MM.1S (cell line): ENCODE results near the gene AMIGO2.

Experiments
- DNase-seq: peaks from one replicate; pipeline ENCODE4 v3.0.0-alpha.2; 2015
- H2AFZ ChIP-seq: fragments of 300-600 bp; sonication (generic); 2 replicates; pipeline ENCODE4 v1.6.0; 2016; ENCODE audit warnings: antibody characterized with exemption, low read length
- H3F3A ChIP-seq: fragments of 300-600 bp; sonication (generic); 2 replicates; pipeline ENCODE4 v1.6.1; 2016; ENCODE audit warnings: mild to moderate bottlenecking, antibody characterized with exemption, low read length, moderate library complexity, mixed read lengths; ENCODE audit not compliant: insufficient read depth
- H3K27ac ChIP-seq: fragments of 300-600 bp; sonication (generic); 2 replicates; pipeline ENCODE4 v1.5.1; 2016; ENCODE audit warnings: mild to moderate bottlenecking, low read length
- H3K27me3 ChIP-seq: fragments of 300-600 bp; sonication (generic); replicated peaks from 2 replicates; pipeline ENCODE4 v1.6.0; 2016; ENCODE audit warnings: low read length; ENCODE audit not compliant: insufficient read depth
- H3K36me3 ChIP-seq: fragments of 300-600 bp; sonication (generic); replicated peaks from 2 replicates; pipeline ENCODE4 v1.6.1; 2016; ENCODE audit warnings: mild to moderate bottlenecking, low read length, mixed read lengths; ENCODE audit not compliant: insufficient read depth
- H3K4me1 ChIP-seq: fragments of 300-600 bp; sonication (generic); 2 replicates; pipeline ENCODE4 v1.6.1; 2016; ENCODE audit warnings: low read length, mixed read lengths
- H3K4me2 ChIP-seq: fragments of 300-600 bp; sonication (generic); 2 replicates; pipeline ENCODE4 v1.6.0; 2016; ENCODE audit warnings: low read depth, low read length
- H3K4me3 ChIP-seq: fragments of 300-600 bp; sonication (generic); 2 replicates; pipeline ENCODE4 v1.5.1; 2016; ENCODE audit warnings: low read length, mixed read lengths
- H3K79me2 ChIP-seq: fragments of 300-600 bp; sonication (generic); 2 replicates; pipeline ENCODE4 v1.6.1; 2016; ENCODE audit warnings: mixed run types, low read length, mixed read lengths
- H3K9ac ChIP-seq: fragments of 300-600 bp; sonication (generic); 2 replicates; pipeline ENCODE4 v1.6.1; 2016; ENCODE audit warnings: low read length, mixed read lengths
- H3K9me2 ChIP-seq: fragments of 300-600 bp; sonication (generic); replicated peaks from 2 replicates; pipeline ENCODE4 v1.6.1; 2016; ENCODE audit warnings: mild to moderate bottlenecking, low read length, mixed read lengths; ENCODE audit not compliant: insufficient read depth
- H3K9me3 ChIP-seq: fragments of 300-600 bp; sonication (generic); replicated peaks from 2 replicates; pipeline ENCODE4 v1.6.1; 2016; ENCODE audit warnings: mild to moderate bottlenecking, low read length, mixed read lengths; ENCODE audit not compliant: insufficient read depth
- H4K20me1 ChIP-seq: fragments of 300-600 bp; sonication (generic); 2 replicates; pipeline ENCODE4 v1.6.1; 2016; ENCODE audit warnings: mild to moderate bottlenecking, low read length, moderate library complexity, mixed read lengths; ENCODE audit not compliant: insufficient read depth
- EZH2 ChIP-seq: fragments of 300-600 bp; sonication (generic); optimal IDR thresholded peaks from 2 replicates; pipeline ENCODE3; 2017; ENCODE audit warnings: low read depth, mild to moderate bottlenecking, antibody characterized with exemption, low read length, mixed read lengths
- EZH2phosphoT487 ChIP-seq: fragments of 300-600 bp; sonication (generic); IDR thresholded peaks from 2 replicates; pipeline ENCODE4 v1.6.1; 2018; ENCODE audit warnings: antibody characterized with exemption, low read length
- TF ChIP-seq, protein P1 (sequence below): fragments of 300-600 bp; sonication (generic); IDR thresholded peaks from 2 replicates; pipeline ENCODE4 v1.5.1; 2016; ENCODE audit warnings: antibody characterized with exemption, low read length, mixed read lengths

Gene AMIGO2

DNA sequence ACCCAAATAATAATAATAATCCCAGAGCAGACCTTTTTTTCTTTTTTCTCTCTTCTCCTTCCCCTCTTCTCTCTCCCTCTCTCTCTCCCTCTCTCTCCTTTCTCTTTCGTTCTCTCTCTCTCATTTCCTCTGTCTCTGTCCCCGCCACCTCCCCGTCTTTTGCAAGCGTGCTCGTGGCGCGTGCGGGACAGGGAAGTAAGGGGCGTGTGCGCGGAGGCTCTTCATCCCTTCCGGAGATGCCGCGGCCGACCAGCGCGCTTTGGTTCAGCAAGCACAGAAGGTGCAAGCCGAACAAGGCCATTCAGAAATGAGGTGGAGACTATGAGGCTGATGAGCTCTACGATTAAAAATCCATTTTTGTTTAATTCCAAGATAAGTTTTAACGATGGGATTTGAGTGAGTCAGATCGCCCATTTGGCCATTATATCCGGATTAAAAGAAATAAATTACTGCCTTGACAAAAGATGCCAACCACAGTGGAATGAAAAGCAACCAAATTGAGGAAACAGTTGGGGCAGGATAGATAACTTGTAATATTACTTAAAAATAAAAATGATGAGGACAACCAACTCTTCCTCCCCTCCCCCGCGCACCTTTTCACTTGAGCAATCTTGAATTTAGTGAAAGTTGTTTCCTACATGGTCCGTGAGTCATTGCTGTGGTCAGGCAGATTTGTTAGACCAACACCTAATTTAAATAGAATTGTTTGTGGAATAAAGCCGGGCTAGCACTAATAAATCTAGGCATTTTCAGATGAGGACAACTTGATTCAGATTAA lies 1.2 kb upstream of the AMIGO2 start:
- Histone ChIP-seq H3K27me3 (no peaks in the 10 kb centered on the region; the same call in 1 of the 2 replicates), H3K9ac (no peak overlapping the region), H3K4me1 (peaks cover 7% of the 10 kb centered on the region; the same call in 1 of the 2 replicates), H3K27ac (no peak overlapping the region), H3K79me2 (no peaks in the 10 kb centered on the region), H3K4me3 (no peak overlapping the region), H3K36me3 (no peaks in the 10 kb centered on the region), H3K9me2 (no peaks in the 10 kb centered on the region), H2AFZ (no peak overlapping the region), H4K20me1 (no peaks in the 10 kb centered on the region), H3K9me3 (no peaks in the 10 kb centered on the region), H3K4me2 (no peak overlapping the region), H3F3A (no peaks in the 10 kb centered on the region)
- DNase-seq: no peak
- TF ChIP-seq EZH2phosphoT487 (no peak), EZH2 (no peak)

DNA sequence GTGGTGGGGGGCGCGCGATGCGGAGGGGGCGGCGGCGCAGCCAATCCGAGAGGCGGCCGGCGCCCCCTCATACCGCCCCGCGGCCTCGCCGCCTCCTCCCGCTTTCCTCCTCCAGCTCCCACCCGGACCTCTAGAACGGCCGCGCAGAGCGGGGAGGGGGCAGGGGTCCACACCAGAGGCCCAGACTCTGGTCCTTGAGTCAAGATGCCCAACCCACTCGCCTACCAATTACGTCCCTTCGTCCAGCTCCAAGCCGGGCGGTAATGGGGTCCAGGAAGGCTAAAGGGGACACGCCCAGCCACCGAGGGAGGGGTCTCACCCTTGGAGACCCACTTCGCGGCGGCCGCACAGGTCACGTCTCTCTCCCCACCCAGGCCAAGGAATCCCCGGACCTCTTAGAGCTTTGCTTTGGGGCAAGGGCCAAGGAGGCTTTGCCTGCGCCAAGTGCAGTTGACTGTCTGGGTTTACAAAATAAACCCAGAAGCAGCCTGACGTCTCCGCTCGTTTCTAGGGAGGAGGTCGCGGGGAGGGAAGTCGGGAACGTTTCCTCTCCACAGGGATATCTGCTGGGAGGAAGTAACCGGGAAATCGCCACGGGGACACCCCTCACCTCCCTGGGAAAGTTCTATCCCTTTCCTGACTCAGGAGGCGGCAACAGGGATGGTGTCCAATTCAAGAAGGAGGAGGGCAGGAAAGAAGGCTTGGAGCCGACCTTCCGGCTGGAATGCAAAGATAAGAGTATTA lies 394 bp upstream of the AMIGO2 start:
- no peak for DNase-seq
- TF ChIP-seq, protein P1, sequence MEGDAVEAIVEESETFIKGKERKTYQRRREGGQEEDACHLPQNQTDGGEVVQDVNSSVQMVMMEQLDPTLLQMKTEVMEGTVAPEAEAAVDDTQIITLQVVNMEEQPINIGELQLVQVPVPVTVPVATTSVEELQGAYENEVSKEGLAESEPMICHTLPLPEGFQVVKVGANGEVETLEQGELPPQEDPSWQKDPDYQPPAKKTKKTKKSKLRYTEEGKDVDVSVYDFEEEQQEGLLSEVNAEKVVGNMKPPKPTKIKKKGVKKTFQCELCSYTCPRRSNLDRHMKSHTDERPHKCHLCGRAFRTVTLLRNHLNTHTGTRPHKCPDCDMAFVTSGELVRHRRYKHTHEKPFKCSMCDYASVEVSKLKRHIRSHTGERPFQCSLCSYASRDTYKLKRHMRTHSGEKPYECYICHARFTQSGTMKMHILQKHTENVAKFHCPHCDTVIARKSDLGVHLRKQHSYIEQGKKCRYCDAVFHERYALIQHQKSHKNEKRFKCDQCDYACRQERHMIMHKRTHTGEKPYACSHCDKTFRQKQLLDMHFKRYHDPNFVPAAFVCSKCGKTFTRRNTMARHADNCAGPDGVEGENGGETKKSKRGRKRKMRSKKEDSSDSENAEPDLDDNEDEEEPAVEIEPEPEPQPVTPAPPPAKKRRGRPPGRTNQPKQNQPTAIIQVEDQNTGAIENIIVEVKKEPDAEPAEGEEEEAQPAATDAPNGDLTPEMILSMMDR: no peak
- TF ChIP-seq EZH2phosphoT487 (no peak), EZH2 (no peak)
- Histone ChIP-seq H3K36me3 (no peaks in the 10 kb centered on the region), H3K27me3 (no peaks in the 10 kb centered on the region; the same call in 1 of the 2 replicates), H3K9ac (no peak overlapping the region), H4K20me1 (no peaks in the 10 kb centered on the region), H3K27ac (no peak overlapping the region), H3K9me2 (no peaks in the 10 kb centered on the region), H3K4me3 (no peak overlapping the region), H3K4me1 (peaks cover 4% of the 10 kb centered on the region; the same call in 1 of the 2 replicates), H3K79me2 (no peaks in the 10 kb centered on the region), H3K4me2 (peak overlapping the region; percentile 12; the same call in 1 of the 2 replicates), H3F3A (no peaks in the 10 kb centered on the region), H2AFZ (no peak overlapping the region), H3K9me3 (no peaks in the 10 kb centered on the region)

DNA sequence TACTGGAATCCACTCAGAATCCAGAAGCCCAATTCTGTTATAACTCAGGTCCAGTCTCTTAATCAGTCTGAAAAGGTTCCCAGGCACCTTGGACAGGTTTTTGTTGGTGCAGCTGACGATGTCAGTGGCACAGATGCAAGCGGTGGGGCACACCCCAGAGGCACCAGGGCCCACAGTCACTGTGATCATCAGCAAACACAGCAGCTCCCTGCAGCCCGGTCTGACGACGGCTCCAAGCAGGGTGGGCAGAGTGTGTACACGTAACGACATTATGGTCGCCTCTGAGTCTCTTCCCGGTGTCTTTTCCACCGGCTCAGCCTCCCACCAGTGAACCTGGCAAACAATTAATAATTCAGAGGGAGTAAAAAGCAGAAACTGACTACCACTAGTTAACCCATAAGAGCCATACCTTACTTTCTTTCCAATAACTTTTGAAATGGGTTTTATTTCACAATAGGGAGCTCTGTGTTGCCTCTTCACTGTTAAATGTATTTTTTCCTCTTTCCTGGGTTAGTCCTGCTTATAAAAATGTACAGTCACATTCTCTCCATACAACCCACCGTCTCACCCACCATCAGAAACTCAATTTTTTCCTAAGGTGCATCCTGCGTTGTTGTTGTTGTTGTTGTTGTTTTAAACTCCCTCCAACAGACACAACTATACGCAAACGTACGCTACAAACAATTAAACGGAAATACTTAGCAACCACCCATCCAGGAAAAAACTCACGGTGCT lies 859 bp downstream of the AMIGO2 start:
- Histone ChIP-seq H2AFZ (peak overlapping the region; percentile 69), H3K4me2 (peak overlapping the region; percentile 87), H3F3A (no peaks in the 10 kb centered on the region), H3K9me2 (no peaks in the 10 kb centered on the region), H3K9ac (peak overlapping the region; percentile 16; the same call in 1 of the 2 replicates), H3K4me3 (peak overlapping the region; percentile 61), H3K4me1 (no peaks in the 10 kb centered on the region), H3K9me3 (no peaks in the 10 kb centered on the region), H4K20me1 (no peaks in the 10 kb centered on the region), H3K27ac (no peak overlapping the region), H3K36me3 (no peaks in the 10 kb centered on the region), H3K79me2 (no peaks in the 10 kb centered on the region), H3K27me3 (no peaks in the 10 kb centered on the region; the same call in 1 of the 2 replicates)
- DNase-seq: no peak
- no peak for TF ChIP-seq EZH2
- TF ChIP-seq EZH2phosphoT487: no peak
- TF ChIP-seq, protein P1: no peak
